ENCODE measurements around the gene SAMD5.

Gene SAMD5

GRCh38 chr6:147611992-147612391, 103.5 kb downstream of the SAMD5 start:
- no peaks in the 10 kb centered on the region for H3K27me3 ChIP-seq
- TF ChIP-seq, protein P1, sequence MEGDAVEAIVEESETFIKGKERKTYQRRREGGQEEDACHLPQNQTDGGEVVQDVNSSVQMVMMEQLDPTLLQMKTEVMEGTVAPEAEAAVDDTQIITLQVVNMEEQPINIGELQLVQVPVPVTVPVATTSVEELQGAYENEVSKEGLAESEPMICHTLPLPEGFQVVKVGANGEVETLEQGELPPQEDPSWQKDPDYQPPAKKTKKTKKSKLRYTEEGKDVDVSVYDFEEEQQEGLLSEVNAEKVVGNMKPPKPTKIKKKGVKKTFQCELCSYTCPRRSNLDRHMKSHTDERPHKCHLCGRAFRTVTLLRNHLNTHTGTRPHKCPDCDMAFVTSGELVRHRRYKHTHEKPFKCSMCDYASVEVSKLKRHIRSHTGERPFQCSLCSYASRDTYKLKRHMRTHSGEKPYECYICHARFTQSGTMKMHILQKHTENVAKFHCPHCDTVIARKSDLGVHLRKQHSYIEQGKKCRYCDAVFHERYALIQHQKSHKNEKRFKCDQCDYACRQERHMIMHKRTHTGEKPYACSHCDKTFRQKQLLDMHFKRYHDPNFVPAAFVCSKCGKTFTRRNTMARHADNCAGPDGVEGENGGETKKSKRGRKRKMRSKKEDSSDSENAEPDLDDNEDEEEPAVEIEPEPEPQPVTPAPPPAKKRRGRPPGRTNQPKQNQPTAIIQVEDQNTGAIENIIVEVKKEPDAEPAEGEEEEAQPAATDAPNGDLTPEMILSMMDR (IDR thresholded peaks at IDR 0.05; ENCODE audit: low read depth, low read length): no peak
- no peaks in the 10 kb centered on the region for H3K36me3 ChIP-seq
- DNase-seq: no peak
- H3K9me3 ChIP-seq: no peaks in the 10 kb centered on the region
- H3K4me3 ChIP-seq (ENCODE audit: low read depth, low read length): no peak overlapping the region
- H3K4me1 ChIP-seq: no peaks in the 10 kb centered on the region

GRCh38 chr6:147614501-147614900, 106.0 kb downstream of the SAMD5 start:
- Histone ChIP-seq H3K36me3 (no peaks in the 10 kb centered on the region), H3K9me3 (no peaks in the 10 kb centered on the region), H3K4me1 (no peaks in the 10 kb centered on the region), H3K4me3 (ENCODE audit: low read depth, low read length) (no peak overlapping the region), H3K27me3 (no peaks in the 10 kb centered on the region)
- DNase-seq: no peak
- TF ChIP-seq, protein P1 (IDR thresholded peaks at IDR 0.05; ENCODE audit: low read depth, low read length): no peak

GRCh38 chr6:147615659-147616456, 107.4 kb downstream of the SAMD5 start:
- no peaks in the 10 kb centered on the region for H3K36me3 ChIP-seq
- DNase-seq: no peak
- no peak overlapping the region for H3K4me3 ChIP-seq (ENCODE audit: low read depth, low read length)
- H3K27me3 ChIP-seq: no peaks in the 10 kb centered on the region
- TF ChIP-seq, protein P1 (IDR thresholded peaks at IDR 0.05; ENCODE audit: low read depth, low read length): no peak
- H3K4me1 ChIP-seq: no peaks in the 10 kb centered on the region
- no peaks in the 10 kb centered on the region; the same call in 1 of the 2 replicates for H3K9me3 ChIP-seq

DNA sequence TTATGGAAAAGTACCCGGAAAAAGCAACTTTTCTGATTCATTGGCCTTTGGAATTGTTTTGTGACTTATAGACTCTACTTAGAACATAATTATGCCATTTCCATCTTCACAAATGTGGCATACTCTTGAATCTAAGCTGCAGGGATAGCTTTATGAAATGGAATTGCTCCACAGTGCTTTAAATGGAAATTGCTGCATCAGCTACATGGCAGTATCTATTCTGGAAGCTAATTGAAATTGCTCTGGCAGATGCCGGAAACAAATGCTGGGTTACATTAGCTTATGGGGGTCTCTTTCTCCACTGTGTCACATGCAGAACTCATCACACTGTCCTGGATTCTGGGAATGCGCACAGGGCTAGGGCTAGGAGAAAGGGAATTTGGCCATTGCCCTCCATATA, 108.9 kb downstream of the SAMD5 start:
- H3K27me3 ChIP-seq: no peaks in the 10 kb centered on the region
- no peak overlapping the region for H3K4me3 ChIP-seq (ENCODE audit: low read depth, low read length)
- no peaks in the 10 kb centered on the region for H3K36me3 ChIP-seq
- H3K4me1 ChIP-seq: no peaks in the 10 kb centered on the region
- H3K9me3 ChIP-seq: no peaks in the 10 kb centered on the region; the same call in 1 of the 2 replicates
- TF ChIP-seq, protein P1 (IDR thresholded peaks at IDR 0.05; ENCODE audit: low read depth, low read length): no peak
- DNase-seq: no peak

DNA sequence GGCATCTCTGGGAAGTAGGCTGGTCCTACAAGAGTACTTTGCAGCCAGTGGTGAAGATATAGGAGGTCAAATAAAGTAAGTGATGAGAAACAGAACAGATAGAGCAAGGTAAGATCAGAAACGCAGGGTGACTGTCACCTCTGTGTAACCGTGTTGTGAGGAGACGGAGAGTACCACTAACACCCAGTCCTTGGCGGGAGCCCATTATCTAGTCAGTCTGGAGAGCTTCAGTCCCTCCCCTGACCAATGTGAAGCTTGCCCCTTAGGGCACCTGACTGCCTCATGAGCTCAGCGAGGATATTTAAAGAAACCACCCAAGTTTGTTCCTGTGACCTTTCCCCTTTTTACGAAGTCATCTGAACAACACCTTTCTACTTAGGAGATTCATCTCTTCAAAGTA, 110.0 kb downstream of the SAMD5 start:
- TF ChIP-seq, protein P1 (IDR thresholded peaks at IDR 0.05; ENCODE audit: low read depth, low read length): no peak
- Histone ChIP-seq H3K27me3 (no peaks in the 10 kb centered on the region), H3K4me1 (no peaks in the 10 kb centered on the region), H3K36me3 (no peaks in the 10 kb centered on the region), H3K9me3 (no peaks in the 10 kb centered on the region; the same call in 1 of the 2 replicates), H3K4me3 (ENCODE audit: low read depth, low read length) (no peak overlapping the region)
- DNase-seq: no peak

GRCh38 chr6:147618927-147619326, 110.4 kb downstream of the SAMD5 start:
- no peak for DNase-seq
- Histone ChIP-seq H3K27me3 (no peaks in the 10 kb centered on the region), H3K4me1 (no peaks in the 10 kb centered on the region), H3K36me3 (no peaks in the 10 kb centered on the region), H3K9me3 (no peaks in the 10 kb centered on the region; the same call in 1 of the 2 replicates), H3K4me3 (ENCODE audit: low read depth, low read length) (no peak overlapping the region)
- TF ChIP-seq, protein P1 (IDR thresholded peaks at IDR 0.05; ENCODE audit: low read depth, low read length): no peak
